Measurements from ENCODE around the gene CPNE1. TPM values are rescaled to one million over a fixed set of nuclear protein-coding genes. Genes with fewer than 3 reads are reported as not detected.

The CPNE1 gene
- total RNA-seq, 1 experiment from 2014 or later = 155 TPM

DNA sequence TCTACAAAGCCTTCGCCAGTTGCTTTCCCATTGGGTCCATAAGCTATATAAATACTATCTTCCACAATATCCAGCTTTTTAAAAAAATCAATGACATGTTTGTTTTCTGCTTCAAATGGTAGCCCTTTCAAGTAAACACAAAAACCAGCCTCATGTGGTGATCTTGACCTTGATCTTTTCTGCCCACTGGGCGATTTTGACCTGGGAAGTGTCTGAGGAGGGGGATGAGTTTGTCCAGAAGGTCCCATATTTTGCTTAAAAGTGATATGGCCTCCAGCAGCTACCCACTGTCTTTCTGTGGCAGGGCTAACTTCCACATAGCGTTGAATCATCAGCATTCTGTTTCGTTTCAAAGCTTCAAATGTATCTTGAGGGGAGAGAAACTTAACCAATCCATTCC, 10.8 kb downstream of the CPNE1 start:
- Histone ChIP-seq H3K4me2 (ENCODE audit: insufficient read depth, insufficient read length, low read length) (no peak overlapping the region), H3K27ac (ENCODE audit: insufficient read length, low read depth, low read length) (no peak overlapping the region), H3K4ac (ENCODE audit: low read depth, low read length) (no peak overlapping the region), H3K4me1 (ENCODE audit: insufficient read depth, low read length) (no peaks in the 10 kb centered on the region), H2BK12ac (ENCODE audit: insufficient read length, low read depth, low read length) (no peak overlapping the region), H3K23me2 (ENCODE audit: insufficient read length, low read depth, low read length, poor library complexity, severe bottlenecking) (no peaks in the 10 kb centered on the region), H3K18ac (ENCODE audit: insufficient read length, low read depth, low read length) (no peak overlapping the region), H3K27me3 (ENCODE audit: insufficient read depth, low read length) (no peaks in the 10 kb centered on the region), H2BK120ac (ENCODE audit: low read depth, low read length, poor library complexity, severe bottlenecking) (no peak overlapping the region), H2BK5ac (ENCODE audit: insufficient read length, low read length) (no peak overlapping the region), H2BK20ac (ENCODE audit: low read depth, low read length, poor library complexity, severe bottlenecking) (no peak overlapping the region), H3K23ac (ENCODE audit: insufficient read length, low read depth, low read length) (no peak overlapping the region), H3K79me1 (ENCODE audit: insufficient read depth, low read depth, low read length, poor library complexity, severe bottlenecking) (peaks cover 5% of the 10 kb centered on the region), H2AFZ (ENCODE audit: low read length) (no peak overlapping the region), H3K14ac (ENCODE audit: insufficient read depth, low read length) (no peak overlapping the region), H3K79me2 (ENCODE audit: insufficient read depth, low read length) (peaks cover 62% of the 10 kb centered on the region), H4K8ac (replicated peaks; ENCODE audit: insufficient read length, low read depth, low read length) (no peak overlapping the region), H3K56ac (ENCODE audit: insufficient read length, low read depth, low read length) (no peak overlapping the region), H4K5ac (ENCODE audit: insufficient read length, low read depth, low read length) (no peak overlapping the region), H4K20me1 (ENCODE audit: control insufficient read depth, insufficient read depth, insufficient read length) (peaks cover 4% of the 10 kb centered on the region), H3K9ac (ENCODE audit: extremely low read depth, insufficient read length, low read length) (no peak overlapping the region), H3K9me3 (ENCODE audit: control insufficient read depth, low read depth, low read length) (no peaks in the 10 kb centered on the region), H4K91ac (ENCODE audit: insufficient read length, low read depth, low read length) (no peak overlapping the region), H2AK5ac (ENCODE audit: insufficient read length, low read length) (no peak overlapping the region), H3T11ph (ENCODE audit: low read length) (no peak overlapping the region), H2BK15ac (ENCODE audit: low read depth, low read length) (no peak overlapping the region)
- no CpG with 5 or more reads among the region's 4 CpGs for WGBS (ENCODE audit: extremely low coverage, insufficient read length, low lambda C conversion rate)
- H3K4me3 Mint-ChIP-seq = no peak overlapping the region
- no peaks in the 10 kb centered on the region for H3K27me3 Mint-ChIP-seq (ENCODE audit: low read depth)
- H3K4me1 Mint-ChIP-seq = peaks cover 8 to 9% of the 10 kb centered on the region in 2 experiments; a peak in 3 of 4 replicates
- TF ChIP-seq, protein P1, sequence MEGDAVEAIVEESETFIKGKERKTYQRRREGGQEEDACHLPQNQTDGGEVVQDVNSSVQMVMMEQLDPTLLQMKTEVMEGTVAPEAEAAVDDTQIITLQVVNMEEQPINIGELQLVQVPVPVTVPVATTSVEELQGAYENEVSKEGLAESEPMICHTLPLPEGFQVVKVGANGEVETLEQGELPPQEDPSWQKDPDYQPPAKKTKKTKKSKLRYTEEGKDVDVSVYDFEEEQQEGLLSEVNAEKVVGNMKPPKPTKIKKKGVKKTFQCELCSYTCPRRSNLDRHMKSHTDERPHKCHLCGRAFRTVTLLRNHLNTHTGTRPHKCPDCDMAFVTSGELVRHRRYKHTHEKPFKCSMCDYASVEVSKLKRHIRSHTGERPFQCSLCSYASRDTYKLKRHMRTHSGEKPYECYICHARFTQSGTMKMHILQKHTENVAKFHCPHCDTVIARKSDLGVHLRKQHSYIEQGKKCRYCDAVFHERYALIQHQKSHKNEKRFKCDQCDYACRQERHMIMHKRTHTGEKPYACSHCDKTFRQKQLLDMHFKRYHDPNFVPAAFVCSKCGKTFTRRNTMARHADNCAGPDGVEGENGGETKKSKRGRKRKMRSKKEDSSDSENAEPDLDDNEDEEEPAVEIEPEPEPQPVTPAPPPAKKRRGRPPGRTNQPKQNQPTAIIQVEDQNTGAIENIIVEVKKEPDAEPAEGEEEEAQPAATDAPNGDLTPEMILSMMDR (conservative IDR thresholded peaks at IDR 0.05) = no peak
- H3K9me3 Mint-ChIP-seq = no peaks in the 10 kb centered on the region
- no peak for DNase-seq
- H3K36me3 Mint-ChIP-seq (ENCODE audit: insufficient read depth in 1 of 3, low read depth in 3 of 3) = peaks cover 3 to 23% (median 18%) of the 10 kb centered on the region in 3 experiments; a peak in 6 of 7 replicates
- no peak overlapping the region for H3K27ac Mint-ChIP-seq

Data from H9 (cell line).